H1 (cell line): Measurements from ENCODE around the gene MLPH.

Experiments used
- BACH1 ChIP-seq: IDR thresholded peaks from 2 replicates; pipeline ENCODE4 v1.6.1; 2012; ENCODE audit warnings: low read length, improper control_type of control experiment
- BCL11A ChIP-seq, 2 experiments: IDR thresholded peaks; one replicate each; pipeline ENCODE4 v1.6.1; 2011; ENCODE audit warnings: low read depth in 2 of 2, low read length in 2 of 2, mild to moderate bottlenecking in 2 of 2
- CTCF ChIP-seq, 3 experiments: IDR thresholded peaks; 1 replicate in 2 of 3; 2 replicates in 1 of 3; pipeline versions ENCODE4 v1.5.1 to v1.6.1; 2011; ENCODE audit warnings: low read length in 3 of 3, mild to moderate bottlenecking in 3 of 3, inconsistent platforms in 2 of 3, low read depth in 1 of 3, moderate library complexity in 1 of 3; ENCODE audit not compliant: insufficient read depth in 1 of 3; ENCODE audit errors: control extremely low read depth in 1 of 3
- EZH2 ChIP-seq: fragments of 200-600 bp; sonication (generic); IDR thresholded peaks from 2 replicates; pipeline ENCODE4 v1.7.1; 2012; ENCODE audit warnings: low read depth, mild to moderate bottlenecking, moderate library complexity, low read length, inconsistent platforms; ENCODE audit not compliant: severe bottlenecking
- JUND ChIP-seq: IDR thresholded peaks from 2 replicates; pipeline ENCODE4 v1.6.1; 2011; ENCODE audit warnings: mild to moderate bottlenecking, improper control_type of control experiment, low read length
- MAX ChIP-seq: IDR thresholded peaks from 2 replicates; pipeline ENCODE4 v1.6.1; 2012; ENCODE audit warnings: inconsistent platforms
- POLR2A ChIP-seq, 2 experiments: IDR thresholded peaks; 1 replicate in 1 of 2; 2 replicates in 1 of 2; pipeline ENCODE4 v1.6.1; 2011; ENCODE audit warnings: low read depth in 2 of 2, low read length in 2 of 2, mild to moderate bottlenecking in 2 of 2; ENCODE audit errors: control extremely low read depth in 1 of 2
- POLR2AphosphoS5 ChIP-seq: IDR thresholded peaks from 2 replicates; pipeline ENCODE4 v1.6.1; 2011; ENCODE audit warnings: low read depth, low read length
- RAD21 ChIP-seq, 2 experiments: IDR thresholded peaks in 1 of 2; conservative IDR thresholded peaks in 1 of 2; 2 replicates each; pipeline ENCODE4 v1.6.1; 2011; ENCODE audit warnings: low read depth in 2 of 2, low read length in 2 of 2, improper control_type of control experiment in 1 of 2, inconsistent platforms in 1 of 2, mild to moderate bottlenecking in 1 of 2, moderate library complexity in 1 of 2
- SP2 ChIP-seq: IDR thresholded peaks from 2 replicates; pipeline ENCODE4 v1.6.1; 2012; ENCODE audit warnings: mild to moderate bottlenecking, low read length, inconsistent platforms

GRCh38 chr2:237541243-237541642 lies 54.2 kb downstream of the MLPH start:
- TF ChIP-seq CTCF (IDR thresholded peaks at IDR 0.05; ENCODE audit: control extremely low read depth in 1 of 3, insufficient read depth in 1 of 3, low read depth in 1 of 3, low read length in 3 of 3) (no peak), POLR2A (IDR thresholded peaks at IDR 0.05; ENCODE audit: control extremely low read depth in 1 of 2, low read depth in 2 of 2, low read length in 2 of 2) (no peak), POLR2AphosphoS5 (no peak), EZH2 (no peak), JUND (no peak), MAX (no peak), BCL11A (IDR thresholded peaks at IDR 0.05; ENCODE audit: low read depth in 2 of 2, low read length in 2 of 2) (no peak), BACH1 (no peak), RAD21 (IDR thresholded peaks at IDR 0.05 in 1 of 2, conservative IDR thresholded peaks at IDR 0.05 in 1 of 2; ENCODE audit: low read depth in 2 of 2, low read length in 2 of 2) (no peak), SP2 (no peak)
